SK-N-SH treated with all-trans-retinoic acid at 6 μM for 48 hours (cell line): ENCODE measurements around the gene CHI3L2.

Source experiments
- ATAC-seq: fragments of 200-7000 bp; cut with Tn5 transposase; 3 replicates; pipeline ENCODE4 v1.9.1; 2020; ENCODE audit warnings: mild to moderate bottlenecking, moderate library complexity
- ARNTL ChIP-seq: fragments of 450-650 bp; formaldehyde crosslinking; IDR thresholded peaks from 2 replicates; pipeline ENCODE4 v1.5.0; 2020; ENCODE audit warnings: low read depth, mild to moderate bottlenecking, moderate library complexity, borderline replicate concordance
- BACH2 ChIP-seq: fragments of 250-450 bp; sonication (Bioruptor Pico); IDR thresholded peaks from 2 replicates; pipeline ENCODE4 v1.9.0; 2021; ENCODE audit warnings: mild to moderate bottlenecking, borderline replicate concordance
- CSDC2 ChIP-seq: fragments of 250-450 bp; sonication (Bioruptor Pico); IDR thresholded peaks from 2 replicates; pipeline ENCODE4 v1.5.0; 2020; ENCODE audit warnings: mild to moderate bottlenecking, moderate library complexity
- ESRRG ChIP-seq: fragments of 250-450 bp; sonication (Bioruptor Pico); IDR thresholded peaks from 2 replicates; pipeline ENCODE4 v1.6.1; 2021; ENCODE audit warnings: mild to moderate bottlenecking
- GLIS3 ChIP-seq: fragments of 250-450 bp; sonication (Bioruptor Pico); IDR thresholded peaks from 2 replicates; pipeline ENCODE4 v1.5.0; 2020; ENCODE audit warnings: mild to moderate bottlenecking, moderate library complexity
- OSR1 ChIP-seq: fragments of 250-450 bp; sonication (Bioruptor Pico); IDR thresholded peaks from 2 replicates; pipeline ENCODE4 v1.8.0; 2022; ENCODE audit warnings: moderate library complexity, mild to moderate bottlenecking, inconsistent platforms
- POU6F1 ChIP-seq: fragments of 250-450 bp; sonication (Bioruptor Pico); IDR thresholded peaks from 2 replicates; pipeline ENCODE4 v1.8.0; 2021; ENCODE audit warnings: low read depth, mild to moderate bottlenecking, moderate library complexity, borderline replicate concordance
- PPARA ChIP-seq: fragments of 250-450 bp; sonication (Bioruptor Pico); IDR thresholded peaks from 2 replicates; pipeline ENCODE4 v1.5.0; 2020; ENCODE audit warnings: mild to moderate bottlenecking, borderline replicate concordance
- RARB ChIP-seq: fragments of 250-450 bp; sonication (Bioruptor Pico); IDR thresholded peaks from 2 replicates; pipeline ENCODE4 v1.8.0; 2021; ENCODE audit warnings: mild to moderate bottlenecking, moderate library complexity
- SNAI2 ChIP-seq: fragments of 250-450 bp; sonication (Bioruptor Pico); IDR thresholded peaks from 2 replicates; pipeline ENCODE4 v1.5.0; 2020; ENCODE audit warnings: mild to moderate bottlenecking, moderate library complexity
- TCF4 ChIP-seq: fragments of 250-450 bp; sonication (Bioruptor Pico); IDR thresholded peaks from 2 replicates; pipeline ENCODE4 v1.8.0; 2021; ENCODE audit warnings: mild to moderate bottlenecking, moderate library complexity, borderline replicate concordance
- ZC3H10 ChIP-seq: fragments of 250-450 bp; sonication (Bioruptor Pico); IDR thresholded peaks from 2 replicates; pipeline ENCODE4 v1.5.1; 2021; ENCODE audit warnings: mild to moderate bottlenecking, moderate library complexity
- ZFP3 ChIP-seq: fragments of 250-450 bp; sonication (Bioruptor Pico); IDR thresholded peaks from 2 replicates; pipeline ENCODE4 v1.5.0; 2020; ENCODE audit warnings: mild to moderate bottlenecking, moderate library complexity
- ZNF565 ChIP-seq: fragments of 450-650 bp; formaldehyde crosslinking; conservative IDR thresholded peaks from 2 replicates; pipeline ENCODE4 v1.5.0; 2020; ENCODE audit warnings: low read depth, mild to moderate bottlenecking, moderate library complexity
- ZNF70 ChIP-seq: fragments of 450-650 bp; formaldehyde crosslinking; IDR thresholded peaks from 2 replicates; pipeline ENCODE4 v1.5.0; 2020; ENCODE audit warnings: mild to moderate bottlenecking, moderate library complexity
- ZNF8 ChIP-seq: fragments of 450-650 bp; formaldehyde crosslinking; IDR thresholded peaks from 2 replicates; pipeline ENCODE4 v1.5.0; 2020; ENCODE audit warnings: mild to moderate bottlenecking, moderate library complexity
- TF ChIP-seq, protein P1 (sequence below): fragments of 250-450 bp; sonication (Bioruptor Pico); IDR thresholded peaks from 2 replicates; pipeline ENCODE4 v1.5.1; 2020; ENCODE audit warnings: low read depth, mild to moderate bottlenecking, moderate library complexity
- TF ChIP-seq, protein P2 (sequence below): fragments of 250-450 bp; sonication (Bioruptor Pico); IDR thresholded peaks from 2 replicates; pipeline ENCODE4 v1.8.0; 2020; ENCODE audit warnings: mild to moderate bottlenecking, moderate library complexity, borderline replicate concordance
- TF ChIP-seq, protein P3 (sequence below): fragments of 250-450 bp; sonication (Bioruptor Pico); IDR thresholded peaks from 2 replicates; pipeline ENCODE4 v1.5.1; 2021; ENCODE audit warnings: mild to moderate bottlenecking, moderate library complexity

CHI3L2 gene

DNA sequence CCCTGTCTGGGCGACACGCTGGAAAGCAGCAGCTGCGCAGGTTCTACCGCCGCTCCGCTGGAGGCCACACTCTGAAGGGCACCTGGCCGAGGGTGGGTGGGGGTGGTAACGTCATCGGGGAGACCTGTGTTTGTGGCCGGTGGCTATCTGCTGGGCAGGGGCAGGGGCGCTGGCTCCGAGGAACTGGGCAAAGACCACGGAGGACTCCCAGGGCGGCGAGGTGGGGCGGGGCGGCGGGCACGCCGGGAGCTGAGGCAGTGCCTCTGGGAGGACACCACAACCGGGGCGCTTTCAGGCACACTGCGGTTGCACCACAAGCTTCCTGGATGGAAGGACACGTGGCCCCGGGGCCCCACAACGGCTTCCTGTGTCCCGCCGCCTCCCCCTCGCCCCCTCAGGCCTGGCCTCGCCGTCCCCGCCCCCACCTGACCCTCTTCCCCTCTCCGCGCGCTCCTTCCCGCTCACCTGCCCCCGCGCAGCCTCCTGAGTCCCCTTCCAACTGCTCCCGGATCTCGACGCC, 23.8 kb upstream of the CHI3L2 start (continued):
- TF ChIP-seq ARNTL: no peak

DNA sequence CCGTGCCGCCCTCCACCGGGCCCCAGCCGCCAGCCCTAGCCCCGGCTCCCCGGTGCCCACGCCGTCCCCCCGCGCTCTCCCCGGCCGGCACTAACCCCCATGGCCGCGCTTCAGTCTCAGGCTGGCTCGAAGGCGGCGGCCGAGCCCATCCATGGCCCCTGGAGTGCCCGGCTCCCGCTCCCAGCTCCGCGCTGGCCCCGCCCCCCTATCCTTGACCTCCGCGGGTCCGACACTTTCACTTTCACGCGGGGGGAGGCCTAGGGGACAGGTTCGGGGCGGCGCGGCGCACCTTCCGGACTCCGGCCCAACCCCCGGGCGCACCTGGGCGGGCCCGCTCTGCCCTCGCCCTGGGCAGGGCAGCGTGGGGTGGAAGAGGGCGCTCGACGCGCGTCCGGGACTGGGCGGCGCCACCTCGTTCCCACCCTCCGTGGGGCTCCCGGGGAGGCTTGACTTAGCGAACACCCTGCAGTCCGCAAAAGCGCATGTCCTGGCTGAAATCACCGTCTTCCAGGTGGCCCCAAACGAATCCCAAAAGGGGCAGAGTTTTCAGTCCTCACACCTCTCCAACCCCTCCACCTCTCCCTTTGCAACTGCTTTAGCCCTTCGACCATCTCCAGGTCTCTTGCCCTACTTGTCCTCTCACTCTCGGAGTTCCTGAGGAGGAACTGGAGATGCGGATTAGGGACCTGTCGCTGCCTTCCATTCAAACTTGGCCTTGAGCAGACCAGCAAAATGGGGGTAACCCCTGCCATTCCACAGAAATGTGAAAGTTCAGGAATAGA, 23.1 kb upstream of the CHI3L2 start:
- ATAC-seq: peak; percentile 65
- TF ChIP-seq ZC3H10 (no peak), TCF4 (no peak), ZNF8 (CRISPR knock-in tag) (no peak)
- TF ChIP-seq, protein P1, sequence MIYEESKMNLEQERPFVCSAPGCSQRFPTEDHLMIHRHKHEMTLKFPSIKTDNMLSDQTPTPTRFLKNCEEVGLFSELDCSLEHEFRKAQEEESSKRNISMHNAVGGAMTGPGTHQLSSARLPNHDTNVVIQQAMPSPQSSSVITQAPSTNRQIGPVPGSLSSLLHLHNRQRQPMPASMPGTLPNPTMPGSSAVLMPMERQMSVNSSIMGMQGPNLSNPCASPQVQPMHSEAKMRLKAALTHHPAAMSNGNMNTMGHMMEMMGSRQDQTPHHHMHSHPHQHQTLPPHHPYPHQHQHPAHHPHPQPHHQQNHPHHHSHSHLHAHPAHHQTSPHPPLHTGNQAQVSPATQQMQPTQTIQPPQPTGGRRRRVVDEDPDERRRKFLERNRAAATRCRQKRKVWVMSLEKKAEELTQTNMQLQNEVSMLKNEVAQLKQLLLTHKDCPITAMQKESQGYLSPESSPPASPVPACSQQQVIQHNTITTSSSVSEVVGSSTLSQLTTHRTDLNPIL (CRISPR knock-in tag): no peak
- TF ChIP-seq, protein P2, sequence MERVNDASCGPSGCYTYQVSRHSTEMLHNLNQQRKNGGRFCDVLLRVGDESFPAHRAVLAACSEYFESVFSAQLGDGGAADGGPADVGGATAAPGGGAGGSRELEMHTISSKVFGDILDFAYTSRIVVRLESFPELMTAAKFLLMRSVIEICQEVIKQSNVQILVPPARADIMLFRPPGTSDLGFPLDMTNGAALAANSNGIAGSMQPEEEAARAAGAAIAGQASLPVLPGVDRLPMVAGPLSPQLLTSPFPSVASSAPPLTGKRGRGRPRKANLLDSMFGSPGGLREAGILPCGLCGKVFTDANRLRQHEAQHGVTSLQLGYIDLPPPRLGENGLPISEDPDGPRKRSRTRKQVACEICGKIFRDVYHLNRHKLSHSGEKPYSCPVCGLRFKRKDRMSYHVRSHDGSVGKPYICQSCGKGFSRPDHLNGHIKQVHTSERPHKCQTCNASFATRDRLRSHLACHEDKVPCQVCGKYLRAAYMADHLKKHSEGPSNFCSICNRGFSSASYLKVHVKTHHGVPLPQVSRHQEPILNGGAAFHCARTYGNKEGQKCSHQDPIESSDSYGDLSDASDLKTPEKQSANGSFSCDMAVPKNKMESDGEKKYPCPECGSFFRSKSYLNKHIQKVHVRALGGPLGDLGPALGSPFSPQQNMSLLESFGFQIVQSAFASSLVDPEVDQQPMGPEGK (CRISPR knock-in tag): no peak

- TF ChIP-seq OSR1 (CRISPR knock-in tag) (no peak), ZFP3 (no peak), CSDC2 (CRISPR knock-in tag) (no peak)
- TF ChIP-seq, all 23 proteins: peak for 0
- ATAC-seq: no peak
Measured at GRCh38 chr1:111204983-111205713, 22.4 kb upstream of the CHI3L2 start.

GRCh38 chr1:111205714-111206050, 21.8 kb upstream of the CHI3L2 start:
- TF ChIP-seq GLIS3 (CRISPR knock-in tag) (no peak), RARB (CRISPR knock-in tag) (no peak)
- TF ChIP-seq, protein P2 (CRISPR knock-in tag): no peak
- ATAC-seq: no peak

DNA sequence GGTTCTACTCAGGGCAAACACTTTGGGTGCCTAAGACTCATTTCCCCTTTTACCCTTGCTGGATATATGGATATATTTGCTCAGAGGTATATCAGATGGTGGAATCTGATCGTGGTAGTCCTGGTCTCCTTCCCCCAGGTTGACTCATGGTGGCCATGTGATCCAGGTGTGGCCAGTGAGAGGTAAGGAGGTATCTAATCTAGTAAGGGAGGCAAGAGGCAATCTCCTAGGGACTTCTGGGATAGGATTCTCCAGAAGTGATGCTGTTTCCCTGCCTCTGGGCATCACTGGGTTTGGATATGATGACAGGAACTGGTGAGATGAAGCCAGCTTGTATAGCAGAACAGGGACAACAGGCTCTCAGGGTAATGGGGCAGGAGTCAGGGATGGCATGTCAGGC, 18.6 kb upstream of the CHI3L2 start:
- TF ChIP-seq SNAI2 (CRISPR knock-in tag) (no peak), POU6F1 (CRISPR knock-in tag) (no peak), ZNF565 (CRISPR knock-in tag) (no peak), ZNF8 (CRISPR knock-in tag) (no peak), PPARA (CRISPR knock-in tag) (no peak)
- no peak for ATAC-seq

- ATAC-seq: no peak
- no peak for TF ChIP-seq PPARA (CRISPR knock-in tag)
- no peak for TF ChIP-seq SNAI2 (CRISPR knock-in tag)
- TF ChIP-seq, protein P3, sequence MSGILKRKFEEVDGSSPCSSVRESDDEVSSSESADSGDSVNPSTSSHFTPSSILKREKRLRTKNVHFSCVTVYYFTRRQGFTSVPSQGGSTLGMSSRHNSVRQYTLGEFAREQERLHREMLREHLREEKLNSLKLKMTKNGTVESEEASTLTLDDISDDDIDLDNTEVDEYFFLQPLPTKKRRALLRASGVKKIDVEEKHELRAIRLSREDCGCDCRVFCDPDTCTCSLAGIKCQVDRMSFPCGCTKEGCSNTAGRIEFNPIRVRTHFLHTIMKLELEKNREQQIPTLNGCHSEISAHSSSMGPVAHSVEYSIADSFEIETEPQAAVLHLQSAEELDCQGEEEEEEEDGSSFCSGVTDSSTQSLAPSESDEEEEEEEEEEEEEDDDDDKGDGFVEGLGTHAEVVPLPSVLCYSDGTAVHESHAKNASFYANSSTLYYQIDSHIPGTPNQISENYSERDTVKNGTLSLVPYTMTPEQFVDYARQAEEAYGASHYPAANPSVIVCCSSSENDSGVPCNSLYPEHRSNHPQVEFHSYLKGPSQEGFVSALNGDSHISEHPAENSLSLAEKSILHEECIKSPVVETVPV: no peak
- TF ChIP-seq ESRRG: no peak
- no peak for TF ChIP-seq ZNF8 (CRISPR knock-in tag)
- TF ChIP-seq, protein P2 (CRISPR knock-in tag): no peak
- no peak for TF ChIP-seq OSR1 (CRISPR knock-in tag)
- no peak for TF ChIP-seq BACH2 (CRISPR knock-in tag)
- TF ChIP-seq POU6F1 (CRISPR knock-in tag): no peak
- TF ChIP-seq ZNF565 (CRISPR knock-in tag): no peak
- no peak for TF ChIP-seq ZC3H10
- no peak for TF ChIP-seq RARB (CRISPR knock-in tag)
- no peak for TF ChIP-seq ZNF70
Measured at GRCh38 chr1:111209622-111210021, 17.9 kb upstream of the CHI3L2 start.
